ENCODE results near the gene PLEKHM2.

PLEKHM2 gene

GRCh38 chr1:15760520-15761211 lies 76.5 kb downstream of the PLEKHM2 start:
- no peak overlapping the region for H3K14ac ChIP-seq (ENCODE audit: low read length)
- peak overlapping the region; percentile 18 for H3K4me2 ChIP-seq (ENCODE audit: insufficient read depth, low read length, poor library complexity, severe bottlenecking)
- H3K79me1 ChIP-seq (ENCODE audit: low read depth, low read length): peaks cover 8% of the 10 kb centered on the region
- H3K27me3 ChIP-seq (ENCODE audit: control insufficient read depth in 3 of 3, insufficient read depth in 3 of 3, low read depth in 1 of 3, low read length in 3 of 3): peaks cover 0 to 21% (median 20%) of the 10 kb centered on the region in 3 experiments
- H2AK5ac ChIP-seq (ENCODE audit: low read depth, low read length): no peak overlapping the region
- H2BK12ac ChIP-seq (ENCODE audit: low read length): no peak overlapping the region
- H3K18ac ChIP-seq (ENCODE audit: low read length): no peak overlapping the region
- H4K8ac ChIP-seq (ENCODE audit: low read depth, low read length): no peak overlapping the region
- H3K23ac ChIP-seq (ENCODE audit: low read depth, low read length, poor library complexity): peak overlapping the region; percentile 29
- DNase-seq (ENCODE audit: low spot score): no peak
- H3K4me3 ChIP-seq (ENCODE audit: low read length in 2 of 2): peak overlapping the region in 1 of 2 donors; percentile 43
- no peak overlapping the region for H3K4ac ChIP-seq (ENCODE audit: low read length)
- WGBS, 2 donors (ENCODE audit: extremely low coverage in 2 of 2, insufficient read length in 2 of 2, insufficient replicate concordance in 1 of 2): no CpG with 5 or more reads among the region's 12 CpGs
- peak overlapping the region; percentile 51 for H2AFZ ChIP-seq (ENCODE audit: low read length)
- no peak overlapping the region for H2BK15ac ChIP-seq (ENCODE audit: low read length)
- peaks cover 22 to 26% of the 10 kb centered on the region in 2 donors for H3K4me1 ChIP-seq (ENCODE audit: control insufficient read depth in 2 of 2, insufficient read depth in 1 of 2, low read depth in 1 of 2, low read length in 2 of 2)
- H4K91ac ChIP-seq (ENCODE audit: low read depth, low read length, poor library complexity): no peak overlapping the region
- H3K36me3 ChIP-seq (replicated peaks in 1 of 2; ENCODE audit: control insufficient read depth in 2 of 2, insufficient read depth in 2 of 2, low read length in 2 of 2): peaks cover 3 to 15% of the 10 kb centered on the region in 2 donors
- H2BK120ac ChIP-seq (ENCODE audit: low read depth, low read length): no peak overlapping the region
- no peak overlapping the region for H3K27ac ChIP-seq (replicated peaks; ENCODE audit: low read length)
- no peak overlapping the region for H2BK5ac ChIP-seq (ENCODE audit: low read length)
- H3K9me3 ChIP-seq (replicated peaks in 1 of 2; ENCODE audit: control insufficient read depth in 2 of 2, insufficient read depth in 1 of 2, low read depth in 1 of 2, low read length in 2 of 2): no peaks in the 10 kb centered on the region
- no peak overlapping the region for H3K9ac ChIP-seq (ENCODE audit: low read depth, low read length, poor library complexity)

GRCh38 chr1:15761366-15762128 lies 77.4 kb downstream of the PLEKHM2 start:
- Histone ChIP-seq H2BK12ac (ENCODE audit: low read length) (no peak overlapping the region), H3K4ac (ENCODE audit: low read length) (no peak overlapping the region), H4K8ac (ENCODE audit: low read depth, low read length) (no peak overlapping the region), H3K9me3 (replicated peaks in 1 of 2; ENCODE audit: control insufficient read depth in 2 of 2, insufficient read depth in 1 of 2, low read depth in 1 of 2, low read length in 2 of 2) (no peaks in the 10 kb centered on the region), H2BK15ac (ENCODE audit: low read length) (no peak overlapping the region), H3K18ac (ENCODE audit: low read length) (no peak overlapping the region), H2AK5ac (ENCODE audit: low read depth, low read length) (no peak overlapping the region), H3K4me1 (ENCODE audit: control insufficient read depth in 2 of 2, insufficient read depth in 1 of 2, low read depth in 1 of 2, low read length in 2 of 2) (peaks cover 19 to 20% of the 10 kb centered on the region in 2 donors), H4K91ac (ENCODE audit: low read depth, low read length, poor library complexity) (no peak overlapping the region), H3K27me3 (ENCODE audit: control insufficient read depth in 3 of 3, insufficient read depth in 3 of 3, low read depth in 1 of 3, low read length in 3 of 3) (peaks cover 0 to 16% (median 15%) of the 10 kb centered on the region in 3 experiments), H3K4me3 (ENCODE audit: low read length in 2 of 2) (no peak overlapping the region), H3K36me3 (replicated peaks in 1 of 2; ENCODE audit: control insufficient read depth in 2 of 2, insufficient read depth in 2 of 2, low read length in 2 of 2) (peaks cover 5 to 16% of the 10 kb centered on the region in 2 donors), H3K9ac (ENCODE audit: low read depth, low read length, poor library complexity) (no peak overlapping the region), H3K23ac (ENCODE audit: low read depth, low read length, poor library complexity) (no peak overlapping the region), H2AFZ (ENCODE audit: low read length) (no peak overlapping the region), H2BK120ac (ENCODE audit: low read depth, low read length) (no peak overlapping the region), H2BK5ac (ENCODE audit: low read length) (no peak overlapping the region), H3K14ac (ENCODE audit: low read length) (no peak overlapping the region), H3K27ac (replicated peaks; ENCODE audit: low read length) (no peak overlapping the region), H3K4me2 (ENCODE audit: insufficient read depth, low read length, poor library complexity, severe bottlenecking) (no peak overlapping the region), H3K79me1 (ENCODE audit: low read depth, low read length) (peaks cover 8% of the 10 kb centered on the region)
- WGBS, 2 donors (ENCODE audit: extremely low coverage in 2 of 2, insufficient read length in 2 of 2, insufficient replicate concordance in 1 of 2): no CpG with 5 or more reads among the region's 8 CpGs
- DNase-seq (ENCODE audit: low spot score): no peak

GRCh38 chr1:15762546-15762945 lies 78.4 kb downstream of the PLEKHM2 start:
- no peak for DNase-seq (ENCODE audit: low spot score)
- no peaks in the 10 kb centered on the region for H3K9me3 ChIP-seq (replicated peaks in 1 of 2; ENCODE audit: control insufficient read depth in 2 of 2, insufficient read depth in 1 of 2, low read depth in 1 of 2, low read length in 2 of 2)
- peak overlapping the region; percentile 48 for H3K18ac ChIP-seq (ENCODE audit: low read length)
- peaks cover 0 to 6% (median 6%) of the 10 kb centered on the region in 3 experiments for H3K27me3 ChIP-seq (ENCODE audit: control insufficient read depth in 3 of 3, insufficient read depth in 3 of 3, low read depth in 1 of 3, low read length in 3 of 3)
- H2BK5ac ChIP-seq (ENCODE audit: low read length): no peak overlapping the region
- peaks cover 5 to 16% of the 10 kb centered on the region in 2 donors for H3K36me3 ChIP-seq (replicated peaks in 1 of 2; ENCODE audit: control insufficient read depth in 2 of 2, insufficient read depth in 2 of 2, low read length in 2 of 2)
- no peak overlapping the region for H3K4me2 ChIP-seq (ENCODE audit: insufficient read depth, low read length, poor library complexity, severe bottlenecking)
- no peak overlapping the region for H3K9ac ChIP-seq (ENCODE audit: low read depth, low read length, poor library complexity)
- peaks cover 8% of the 10 kb centered on the region for H3K79me1 ChIP-seq (ENCODE audit: low read depth, low read length)
- H3K27ac ChIP-seq (replicated peaks; ENCODE audit: low read length): no peak overlapping the region
- H2BK12ac ChIP-seq (ENCODE audit: low read length): no peak overlapping the region
- peaks cover 12 to 16% of the 10 kb centered on the region in 2 donors for H3K4me1 ChIP-seq (ENCODE audit: control insufficient read depth in 2 of 2, insufficient read depth in 1 of 2, low read depth in 1 of 2, low read length in 2 of 2)
- H3K4ac ChIP-seq (ENCODE audit: low read length): peak overlapping the region; percentile 37
- H2BK120ac ChIP-seq (ENCODE audit: low read depth, low read length): no peak overlapping the region
- no peak overlapping the region for H2BK15ac ChIP-seq (ENCODE audit: low read length)
- no peak overlapping the region for H2AFZ ChIP-seq (ENCODE audit: low read length)
- no peak overlapping the region for H4K8ac ChIP-seq (ENCODE audit: low read depth, low read length)
- WGBS, 2 donors (ENCODE audit: extremely low coverage in 2 of 2, insufficient read length in 2 of 2, insufficient replicate concordance in 1 of 2): no CpG with 5 or more reads among the region's 10 CpGs
- no peak overlapping the region for H4K91ac ChIP-seq (ENCODE audit: low read depth, low read length, poor library complexity)
- H3K4me3 ChIP-seq (ENCODE audit: low read length in 2 of 2): no peak overlapping the region
- H3K14ac ChIP-seq (ENCODE audit: low read length): peak overlapping the region; percentile 8
- H3K23ac ChIP-seq (ENCODE audit: low read depth, low read length, poor library complexity): peak overlapping the region; percentile 65
- H2AK5ac ChIP-seq (ENCODE audit: low read depth, low read length): no peak overlapping the region

GRCh38 chr1:15764269-15764764 lies 80.2 kb downstream of the PLEKHM2 start:
- H3K9me3 ChIP-seq (replicated peaks in 1 of 2; ENCODE audit: control insufficient read depth in 2 of 2, insufficient read depth in 1 of 2, low read depth in 1 of 2, low read length in 2 of 2): no peaks in the 10 kb centered on the region
- no peak overlapping the region for H3K4me3 ChIP-seq (ENCODE audit: low read length in 2 of 2)
- no peak overlapping the region for H3K14ac ChIP-seq (ENCODE audit: low read length)
- no CpG with 5 or more reads among the region's 10 CpGs for WGBS, 2 donors (ENCODE audit: extremely low coverage in 2 of 2, insufficient read length in 2 of 2, insufficient replicate concordance in 1 of 2)
- H3K9ac ChIP-seq (ENCODE audit: low read depth, low read length, poor library complexity): no peak overlapping the region
- no peak overlapping the region for H3K27ac ChIP-seq (replicated peaks; ENCODE audit: low read length)
- peak overlapping the region; percentile 39 for H2BK5ac ChIP-seq (ENCODE audit: low read length)
- no peak overlapping the region for H2AFZ ChIP-seq (ENCODE audit: low read length)
- H3K23ac ChIP-seq (ENCODE audit: low read depth, low read length, poor library complexity): no peak overlapping the region
- H2BK120ac ChIP-seq (ENCODE audit: low read depth, low read length): no peak overlapping the region
- no peak for DNase-seq (ENCODE audit: low spot score)
- H4K91ac ChIP-seq (ENCODE audit: low read depth, low read length, poor library complexity): no peak overlapping the region
- H3K27me3 ChIP-seq (ENCODE audit: control insufficient read depth in 3 of 3, insufficient read depth in 3 of 3, low read depth in 1 of 3, low read length in 3 of 3): peaks cover 0 to 3% (median 0%) of the 10 kb centered on the region in 3 experiments
- peak overlapping the region; percentile 38 for H3K18ac ChIP-seq (ENCODE audit: low read length)
- H3K36me3 ChIP-seq (replicated peaks in 1 of 2; ENCODE audit: control insufficient read depth in 2 of 2, insufficient read depth in 2 of 2, low read length in 2 of 2): peaks cover 11 to 28% of the 10 kb centered on the region in 2 donors
- H3K4ac ChIP-seq (ENCODE audit: low read length): no peak overlapping the region
- no peak overlapping the region for H3K4me2 ChIP-seq (ENCODE audit: insufficient read depth, low read length, poor library complexity, severe bottlenecking)
- peaks cover 7 to 9% of the 10 kb centered on the region in 2 donors for H3K4me1 ChIP-seq (ENCODE audit: control insufficient read depth in 2 of 2, insufficient read depth in 1 of 2, low read depth in 1 of 2, low read length in 2 of 2)
- H2AK5ac ChIP-seq (ENCODE audit: low read depth, low read length): peak overlapping the region; percentile 52
- peaks cover 6% of the 10 kb centered on the region for H3K79me1 ChIP-seq (ENCODE audit: low read depth, low read length)
- H2BK12ac ChIP-seq (ENCODE audit: low read length): no peak overlapping the region
- H4K8ac ChIP-seq (ENCODE audit: low read depth, low read length): no peak overlapping the region
- H2BK15ac ChIP-seq (ENCODE audit: low read length): no peak overlapping the region
